Right ventricle myocardium inferior (tissue), 1 donor: Measurements from ENCODE around the gene PLAGL1. TPM values are rescaled to one million over a fixed set of nuclear protein-coding genes. Genes with fewer than 3 reads are reported as not detected.
"Not testable (repeated sequence)": the region's sequence is repeated elsewhere in the genome, so short reads cannot be mapped to it uniquely, and the experiment has no call there.

Experiments
- ATAC-seq: fragments of 200-7000 bp; cut with Tn5 transposase; one replicate; pipeline ENCODE4 v1.9.1; 2020; ENCODE audit warnings: mild to moderate bottlenecking, moderate library complexity
- DNase-seq: peaks from one replicate; pipeline ENCODE4 v3.0.0; 2021; ENCODE audit errors: missing footprints
- intact Hi-C: fragments of 100-400 bp; cut with DNase I; formaldehyde crosslinking; loops from one replicate; pipeline ENCODE4 v1.11.0; 2022
- total RNA-seq: library from RNA; stranded (reverse); fragmentation: NEBNext Ultra II Directional; extraction: Animal tissue kit (Norgen Biotek cat#: 25700); gene quantifications from one replicate; pipeline ENCODE4 v1.2.1, GENCODE V29; 2021
- donor health status: DM: no; HTN: yes; CAD: no; lungs with severe emphysema.

Gene PLAGL1
- total RNA-seq, 1 donor from 2014 or later: 13.1 TPM

GRCh38 chr6:143953922-143954321, 54.1 kb downstream of the PLAGL1 start:
- intact Hi-C loops: no loop called here
- ATAC-seq: no peak
- DNase-seq: no peak

- ATAC-seq (no peak), DNase-seq (no peak)
- intact Hi-C loops: no loop called here
These were observed 54.9 kb downstream of the PLAGL1 start for GRCh38 chr6:143952947-143953701.

- no peak for ATAC-seq
- intact Hi-C loops: no loop called here
- no peak for DNase-seq
These were observed 55.8 kb downstream of the PLAGL1 start for GRCh38 chr6:143952060-143952778.

- intact Hi-C loops: no loop called here
These were observed 57.2 kb downstream of the PLAGL1 start for GRCh38 chr6:143950875-143951274.

GRCh38 chr6:143949962-143950361, 58.1 kb downstream of the PLAGL1 start:
- ATAC-seq (no peak), DNase-seq (no peak)
- intact Hi-C loops: no loop called here

More at GRCh38 chr6:143950875-143951274, 57.2 kb downstream of the PLAGL1 start:
- ATAC-seq (no peak), DNase-seq (no peak)

- ATAC-seq: no peak
- intact Hi-C loops: no loop called here
- no peak for DNase-seq
These were observed 58.5 kb downstream of the PLAGL1 start for GRCh38 chr6:143949535-143949934.

- ATAC-seq (no peak), DNase-seq (no peak)
- intact Hi-C loops: no loop called here
These were observed 59.9 kb downstream of the PLAGL1 start for GRCh38 chr6:143948208-143948607.

GRCh38 chr6:143941852-143942627, 66.0 kb downstream of the PLAGL1 start:
- intact Hi-C loops: loop anchor here (2.0 kb wide), 1 partner anchor 71 kb away; no protein-coding TSS in a partner anchor
- ATAC-seq: peak; percentile 31
- DNase-seq: peak; percentile 74

GRCh38 chr6:143940011-143940597, 68.0 kb downstream of the PLAGL1 start:
- DNase-seq: no peak
- intact Hi-C loops: no loop called here
- ATAC-seq: no peak

- intact Hi-C loops: no loop called here
- ATAC-seq (no peak), DNase-seq (no peak)
These were observed 68.7 kb downstream of the PLAGL1 start for GRCh38 chr6:143939364-143939763.

- intact Hi-C loops: no loop called here
- DNase-seq: no peak
- no peak for ATAC-seq
These were observed 70.4 kb downstream of the PLAGL1 start for GRCh38 chr6:143937668-143937970.

GRCh38 chr6:143936778-143937667, 71.0 kb downstream of the PLAGL1 start:
- DNase-seq: no peak
- intact Hi-C loops: no loop called here
- ATAC-seq: no peak

- intact Hi-C loops: no loop called here
- DNase-seq (no peak), ATAC-seq (no peak)
These were observed 71.7 kb downstream of the PLAGL1 start for GRCh38 chr6:143936347-143936746.

GRCh38 chr6:143934867-143935266, 73.2 kb downstream of the PLAGL1 start:
- no peak for DNase-seq
- intact Hi-C loops: no loop called here
- ATAC-seq: no peak

- DNase-seq: no peak
- intact Hi-C loops: no loop called here
- no peak for ATAC-seq
These were observed 73.7 kb downstream of the PLAGL1 start for GRCh38 chr6:143934331-143934730.

- intact Hi-C loops: no loop called here
- ATAC-seq: no peak
- no peak for DNase-seq
These were observed 78.1 kb downstream of the PLAGL1 start for GRCh38 chr6:143929975-143930374.

- no peak for ATAC-seq
- intact Hi-C loops: no loop called here
- DNase-seq: no peak
These were observed 79.2 kb downstream of the PLAGL1 start for GRCh38 chr6:143928853-143929252.

GRCh38 chr6:143917026-143917425, 91.0 kb downstream of the PLAGL1 start:
- intact Hi-C loops, ATAC-seq, DNase-seq: not testable (repeated sequence)
